MG63 (cell line): ENCODE measurements around the gene UNC13A. TPM values are rescaled to one million over a fixed set of nuclear protein-coding genes. Genes with fewer than 3 reads are reported as not detected.

Experiments
- DNase-seq: peaks from one replicate; pipeline ENCODE4 v3.0.0-alpha.2; 2020
- H3K27me3 ChIP-seq: fragments of 250-450 bp; sonication (Bioruptor Pico); 2 replicates; pipeline ENCODE4 v1.5.1; 2020; ENCODE audit warnings: mild to moderate bottlenecking, moderate library complexity
- H3K36me3 ChIP-seq: fragments of 250-450 bp; sonication (Bioruptor Pico); 2 replicates; pipeline ENCODE4 v1.5.1; 2020; ENCODE audit warnings: mild to moderate bottlenecking, moderate library complexity
- H3K4me3 ChIP-seq: fragments of 250-450 bp; sonication (Bioruptor Pico); 2 replicates; pipeline ENCODE4 v1.5.1; 2020; ENCODE audit warnings: mild to moderate bottlenecking, moderate library complexity
- H3K9me3 ChIP-seq: fragments of 250-450 bp; sonication (Bioruptor Pico); 2 replicates; pipeline ENCODE4 v1.5.1; 2020; ENCODE audit warnings: mild to moderate bottlenecking, moderate library complexity
- total RNA-seq: library from RNA; depleted of rRNA; stranded (reverse); fragments of >200 nt; shearing (Covaris generic); gene quantifications from 2 replicates; pipeline ENCODE4 v1.2.3, GENCODE V29; 2014; ENCODE audit warnings: low replicate concordance

The UNC13A gene
- total RNA-seq, 1 experiment from 2014 or later = 0.10 TPM

DNA sequence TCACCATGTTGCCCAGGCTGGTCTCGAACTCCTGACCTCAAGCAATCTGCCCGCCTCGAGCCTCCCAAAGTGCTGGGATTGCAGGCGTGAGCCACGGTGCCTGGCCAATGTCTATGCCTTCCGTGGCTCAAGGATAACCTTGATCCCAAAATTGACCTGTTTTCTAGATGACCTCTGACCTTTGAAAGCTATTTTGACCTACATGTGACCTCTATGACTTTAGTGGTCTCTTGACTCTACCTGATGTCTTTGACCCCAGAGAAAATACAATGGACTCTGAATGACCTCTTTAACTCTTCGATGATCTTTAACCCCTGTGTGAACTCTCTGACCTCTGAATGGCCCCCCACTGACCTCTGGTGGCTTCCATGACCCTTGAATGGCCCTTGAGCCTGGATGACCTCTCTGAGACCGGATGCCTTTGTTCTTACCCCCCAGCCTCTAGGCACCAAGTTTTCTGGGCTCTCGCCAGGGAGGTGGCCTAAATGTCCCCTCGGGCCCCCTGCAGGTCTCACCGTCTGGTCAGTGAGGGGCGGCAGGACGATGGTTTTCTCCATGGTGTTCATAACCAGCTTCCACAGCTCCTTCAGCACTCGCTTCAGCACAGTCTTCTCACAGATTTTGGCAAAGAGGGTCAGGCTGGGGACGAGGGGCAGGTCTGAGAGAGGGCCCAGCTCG is 63.7 kb downstream of the UNC13A start:
- no peak for DNase-seq
- Histone ChIP-seq H3K9me3 (peaks cover 14% of the 10 kb centered on the region; the same call in 1 of the 2 replicates), H3K4me3 (no peak overlapping the region), H3K27me3 (peaks cover 10% of the 10 kb centered on the region; the same call in 1 of the 2 replicates), H3K36me3 (no peaks in the 10 kb centered on the region)

DNA sequence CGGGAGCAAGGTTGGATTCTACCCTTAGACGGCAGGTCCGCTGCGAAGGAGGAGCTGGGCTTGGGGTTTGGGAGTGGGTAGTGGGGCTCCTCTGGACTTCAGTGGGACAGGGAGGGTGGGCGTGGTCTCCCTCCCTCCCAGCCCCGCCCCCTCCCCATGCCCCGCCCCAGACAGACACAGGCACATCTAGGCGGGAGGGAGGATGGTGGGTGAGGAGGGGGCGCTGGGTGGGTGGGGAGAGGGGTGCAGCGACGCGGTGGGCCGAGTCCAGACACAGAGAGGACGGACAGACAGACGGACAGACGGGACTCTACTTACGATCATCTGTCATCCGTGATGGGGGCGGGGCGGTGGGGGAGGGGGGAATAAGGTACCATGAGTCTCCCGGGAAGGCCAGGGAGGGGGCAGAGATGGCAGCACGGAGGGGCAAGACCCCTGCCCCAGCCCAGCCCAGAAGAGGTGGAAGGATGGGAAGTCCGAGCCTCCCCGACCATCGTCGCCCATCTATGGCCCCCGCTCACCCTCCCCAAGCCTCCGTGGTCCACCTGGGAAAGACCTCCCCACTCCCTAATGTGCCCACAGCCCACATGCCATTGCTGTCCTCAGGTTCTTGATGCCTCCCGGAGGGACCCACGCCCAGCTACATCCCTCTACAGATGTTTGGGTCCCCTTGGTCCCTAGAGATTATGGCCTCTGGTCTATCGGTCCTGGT is 64.8 kb downstream of the UNC13A start:
- Histone ChIP-seq H3K9me3 (peaks cover 14% of the 10 kb centered on the region; the same call in 1 of the 2 replicates), H3K4me3 (no peak overlapping the region), H3K27me3 (peaks cover 12% of the 10 kb centered on the region; the same call in 1 of the 2 replicates), H3K36me3 (no peaks in the 10 kb centered on the region)
- no peak for DNase-seq

DNA sequence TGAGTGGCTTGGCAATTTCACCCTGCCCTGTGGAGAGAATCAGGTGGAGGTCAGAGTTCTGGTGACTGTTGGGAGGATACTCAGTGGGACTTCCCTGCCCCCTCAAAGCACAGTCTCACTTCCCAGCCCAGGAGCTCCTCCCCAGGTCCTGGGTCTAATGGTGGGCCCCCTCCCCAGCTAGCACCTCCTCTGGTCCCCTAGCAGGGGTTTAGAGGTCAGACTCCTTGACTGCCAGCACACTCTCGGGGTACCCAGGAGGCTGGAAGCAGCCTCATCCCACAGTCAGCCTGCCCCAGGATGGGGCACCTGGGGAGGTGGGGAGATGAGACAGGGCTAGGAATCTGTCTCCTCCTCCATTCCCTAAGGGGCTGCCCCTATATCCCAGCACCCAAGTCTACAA is 67.5 kb downstream of the UNC13A start:
- Histone ChIP-seq H3K36me3 (no peaks in the 10 kb centered on the region), H3K9me3 (peaks cover 14% of the 10 kb centered on the region; the same call in 1 of the 2 replicates), H3K27me3 (peaks cover 17% of the 10 kb centered on the region; the same call in 1 of the 2 replicates), H3K4me3 (no peak overlapping the region)
- DNase-seq = no peak

DNA sequence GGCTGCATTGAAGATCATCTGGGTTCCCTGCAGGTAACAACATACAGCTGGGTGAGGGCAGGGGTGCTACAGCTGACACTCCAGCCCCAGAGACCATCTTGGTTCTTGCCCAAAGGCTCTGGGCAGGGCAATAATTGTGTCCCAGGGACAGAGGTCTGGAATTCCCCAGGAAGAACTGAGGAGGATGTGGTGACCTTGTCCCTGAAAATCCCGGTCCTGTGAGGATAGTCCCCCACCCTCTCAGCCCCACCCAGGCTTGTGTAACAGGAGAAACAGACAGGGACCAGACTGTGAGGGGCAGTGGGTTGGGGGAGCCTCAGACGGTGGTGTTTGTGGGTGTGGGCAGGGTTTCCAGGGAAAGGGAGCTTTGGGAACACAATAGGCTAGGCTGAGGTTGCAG is 69.2 kb downstream of the UNC13A start:
- H3K4me3 ChIP-seq = no peak overlapping the region
- peaks cover 17% of the 10 kb centered on the region; the same call in 1 of the 2 replicates for H3K27me3 ChIP-seq
- H3K9me3 ChIP-seq = peaks cover 14% of the 10 kb centered on the region; the same call in 1 of the 2 replicates
- H3K36me3 ChIP-seq = no peaks in the 10 kb centered on the region
- DNase-seq = no peak

DNA sequence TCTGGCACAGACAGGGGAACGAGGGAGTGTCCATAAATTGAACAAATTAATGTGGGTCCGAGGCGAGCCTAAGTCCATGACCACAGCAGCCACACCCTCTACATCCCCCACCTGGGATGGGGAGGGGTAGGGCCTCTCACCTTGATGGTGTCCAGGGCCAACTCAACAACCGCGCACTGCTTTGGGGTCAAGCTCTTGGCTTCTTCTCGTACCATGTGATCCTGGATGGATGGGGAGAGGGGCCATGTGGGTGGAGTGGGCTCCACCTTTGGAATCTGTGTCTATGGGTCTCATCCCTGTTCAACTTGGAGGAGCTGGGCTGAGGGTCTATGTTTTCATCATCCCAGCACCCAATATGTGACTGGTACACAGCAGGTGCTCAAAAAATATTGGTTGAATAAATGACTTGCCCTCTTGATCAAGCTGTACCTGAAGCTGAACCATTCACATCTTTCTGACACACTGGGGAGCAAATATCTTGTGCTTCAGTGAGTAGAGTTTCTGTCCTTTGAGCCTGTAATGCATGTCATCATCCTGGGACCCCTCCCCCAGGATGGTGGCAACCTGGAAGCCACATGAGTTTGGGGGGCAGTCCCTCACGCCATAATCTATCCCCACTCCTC is 69.8 kb downstream of the UNC13A start:
- no peak for DNase-seq
- Histone ChIP-seq H3K27me3 (peaks cover 17% of the 10 kb centered on the region; the same call in 1 of the 2 replicates), H3K4me3 (no peak overlapping the region), H3K36me3 (no peaks in the 10 kb centered on the region), H3K9me3 (peaks cover 14% of the 10 kb centered on the region; the same call in 1 of the 2 replicates)

DNA sequence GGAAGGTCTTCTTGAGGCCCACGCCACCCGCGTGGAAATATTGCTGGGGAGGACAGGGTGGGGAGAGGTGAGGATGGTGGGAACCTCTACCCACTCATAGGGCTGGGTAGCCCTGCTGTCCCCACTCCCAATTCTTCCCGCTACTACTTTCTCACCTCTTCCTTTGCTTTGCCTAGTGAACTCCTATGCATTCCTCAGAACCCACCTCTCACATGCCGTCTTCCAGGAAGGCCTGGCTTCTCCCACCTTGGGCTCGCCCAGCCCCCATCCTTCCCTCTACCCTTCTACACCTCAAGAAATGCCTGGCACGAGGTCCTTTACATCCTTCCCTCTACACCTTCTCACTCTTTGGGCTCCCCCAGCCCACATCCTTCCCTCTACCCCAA is 70.4 kb downstream of the UNC13A start:
- H3K27me3 ChIP-seq = peaks cover 17% of the 10 kb centered on the region; the same call in 1 of the 2 replicates
- H3K9me3 ChIP-seq = peaks cover 14% of the 10 kb centered on the region; the same call in 1 of the 2 replicates
- H3K4me3 ChIP-seq = no peak overlapping the region
- H3K36me3 ChIP-seq = no peaks in the 10 kb centered on the region
- DNase-seq = no peak

DNA sequence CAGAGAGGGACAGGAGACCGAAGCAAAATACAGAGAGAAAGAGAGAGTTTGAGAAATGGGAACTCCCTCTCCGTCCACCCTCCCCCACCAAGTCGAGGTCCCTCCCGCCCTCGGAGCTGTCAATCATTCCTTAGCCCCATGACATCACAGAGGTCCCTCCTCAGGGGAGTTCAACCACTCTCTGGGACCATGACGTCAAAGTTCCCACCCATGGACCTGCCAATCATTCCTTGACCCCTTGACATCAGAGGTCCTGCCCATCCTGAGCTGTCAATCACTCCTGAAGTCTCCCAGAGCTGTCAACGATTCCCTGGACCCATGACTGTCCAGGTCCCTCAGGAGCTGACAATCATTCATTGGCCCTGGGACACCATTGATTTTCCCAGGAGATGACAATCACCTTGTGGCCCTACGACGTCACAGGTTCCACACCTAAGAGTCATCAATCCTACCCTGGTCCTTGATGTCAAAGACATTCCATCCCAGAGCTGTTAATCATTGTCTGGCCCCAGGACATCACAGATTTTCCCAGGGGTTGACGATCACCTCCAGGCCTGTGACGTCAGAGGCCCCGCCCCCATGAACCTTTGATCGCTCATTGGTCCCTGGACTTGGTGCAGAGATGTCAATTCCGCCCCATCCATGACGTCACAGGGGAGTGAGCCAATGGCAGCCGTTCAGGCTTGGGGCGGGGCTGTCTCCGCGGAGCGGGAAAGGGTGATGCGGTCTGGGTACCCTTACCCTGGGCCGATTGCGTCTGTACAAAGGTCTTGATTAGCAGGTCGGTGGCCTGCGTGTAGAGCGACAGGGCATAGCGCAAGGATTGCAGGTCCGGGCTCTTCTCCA is 71.0 kb downstream of the UNC13A start:
- H3K27me3 ChIP-seq = peaks cover 20% of the 10 kb centered on the region; the same call in 1 of the 2 replicates
- no peak overlapping the region for H3K4me3 ChIP-seq
- peaks cover 10% of the 10 kb centered on the region; the same call in 1 of the 2 replicates for H3K9me3 ChIP-seq
- peak; percentile 16 for DNase-seq
- no peaks in the 10 kb centered on the region for H3K36me3 ChIP-seq

DNA sequence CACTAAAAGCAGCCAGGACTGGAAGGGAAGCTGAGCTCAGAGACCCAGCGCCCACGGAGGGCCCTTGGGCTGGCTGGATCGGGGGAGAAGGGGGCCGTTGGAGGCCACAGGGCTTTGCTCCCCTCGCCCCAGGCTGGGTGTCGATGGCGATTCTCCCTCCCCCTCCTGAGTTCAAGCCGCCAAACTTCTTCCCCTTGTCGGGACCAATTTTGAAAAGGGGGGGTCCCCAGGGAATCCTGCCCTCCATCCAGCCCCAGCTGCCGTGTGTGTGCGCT is 71.5 kb downstream of the UNC13A start:
- Histone ChIP-seq H3K4me3 (no peak overlapping the region), H3K9me3 (peaks cover 4% of the 10 kb centered on the region; the same call in 1 of the 2 replicates), H3K27me3 (peaks cover 20% of the 10 kb centered on the region; the same call in 1 of the 2 replicates), H3K36me3 (no peaks in the 10 kb centered on the region)
- no peak for DNase-seq

DNA sequence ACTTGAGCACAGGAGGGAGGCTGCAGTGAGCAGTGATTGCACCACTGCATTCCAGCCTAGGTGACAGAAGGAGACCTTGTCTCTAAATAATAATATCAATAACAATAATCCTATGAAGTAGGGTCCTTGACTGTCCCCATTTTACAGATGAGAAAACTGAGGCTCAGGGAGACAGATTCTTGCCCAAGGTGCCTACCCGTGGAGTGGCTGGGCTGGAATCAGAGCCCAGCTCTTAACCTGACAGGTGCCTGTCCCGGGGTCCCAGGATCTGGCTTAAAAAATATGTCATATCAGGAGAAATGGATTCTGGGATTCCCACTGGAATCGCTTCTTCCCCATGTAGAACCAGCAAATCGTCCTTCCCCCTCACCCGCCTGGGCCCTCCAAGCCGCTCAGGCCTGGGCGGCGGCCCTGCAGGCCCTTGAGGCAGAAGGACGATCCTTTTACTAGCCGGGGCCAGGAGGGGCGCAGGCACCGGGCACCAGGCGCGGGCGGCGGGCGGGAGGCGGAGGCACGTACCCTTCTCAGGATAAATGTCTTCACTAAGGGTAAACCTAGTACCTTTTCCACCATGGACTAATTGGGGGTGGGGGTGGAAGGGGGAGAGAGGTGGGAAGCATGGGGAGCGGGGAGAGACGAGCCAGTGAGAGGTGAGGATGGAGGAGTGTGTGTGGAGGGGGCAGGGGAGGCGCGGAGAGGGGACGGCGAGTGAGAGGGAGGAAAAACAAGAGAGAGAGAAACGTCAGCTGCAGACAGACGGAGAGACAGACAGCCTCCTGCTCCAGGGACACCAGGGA is 72.1 kb downstream of the UNC13A start:
- Histone ChIP-seq H3K27me3 (peaks cover 20% of the 10 kb centered on the region; the same call in 1 of the 2 replicates), H3K9me3 (no peaks in the 10 kb centered on the region), H3K4me3 (no peak overlapping the region), H3K36me3 (no peaks in the 10 kb centered on the region)
- no peak for DNase-seq

DNA sequence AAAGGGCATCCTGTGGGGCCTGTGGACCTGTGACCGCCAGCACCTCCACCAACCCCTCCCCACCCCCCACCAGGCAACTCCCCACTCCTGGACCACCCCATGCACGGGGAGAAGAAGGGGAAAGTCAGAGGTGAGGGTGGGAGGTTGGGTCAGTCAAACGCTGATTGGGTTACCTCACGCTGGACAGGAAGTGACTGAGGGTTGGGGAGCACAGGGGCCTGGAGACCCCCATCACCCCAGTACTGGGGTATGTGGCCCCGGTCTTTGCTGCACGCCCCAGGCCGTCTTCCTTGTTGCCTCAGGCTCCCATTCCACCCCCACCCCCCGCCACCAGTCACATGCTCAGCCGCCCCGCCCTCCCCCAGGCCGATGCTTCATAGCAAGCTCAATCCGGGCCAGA is 73.7 kb downstream of the UNC13A start:
- DNase-seq = no peak
- Histone ChIP-seq H3K36me3 (no peaks in the 10 kb centered on the region), H3K27me3 (peaks cover 18% of the 10 kb centered on the region; the same call in 1 of the 2 replicates), H3K9me3 (no peaks in the 10 kb centered on the region), H3K4me3 (no peak overlapping the region)

DNA sequence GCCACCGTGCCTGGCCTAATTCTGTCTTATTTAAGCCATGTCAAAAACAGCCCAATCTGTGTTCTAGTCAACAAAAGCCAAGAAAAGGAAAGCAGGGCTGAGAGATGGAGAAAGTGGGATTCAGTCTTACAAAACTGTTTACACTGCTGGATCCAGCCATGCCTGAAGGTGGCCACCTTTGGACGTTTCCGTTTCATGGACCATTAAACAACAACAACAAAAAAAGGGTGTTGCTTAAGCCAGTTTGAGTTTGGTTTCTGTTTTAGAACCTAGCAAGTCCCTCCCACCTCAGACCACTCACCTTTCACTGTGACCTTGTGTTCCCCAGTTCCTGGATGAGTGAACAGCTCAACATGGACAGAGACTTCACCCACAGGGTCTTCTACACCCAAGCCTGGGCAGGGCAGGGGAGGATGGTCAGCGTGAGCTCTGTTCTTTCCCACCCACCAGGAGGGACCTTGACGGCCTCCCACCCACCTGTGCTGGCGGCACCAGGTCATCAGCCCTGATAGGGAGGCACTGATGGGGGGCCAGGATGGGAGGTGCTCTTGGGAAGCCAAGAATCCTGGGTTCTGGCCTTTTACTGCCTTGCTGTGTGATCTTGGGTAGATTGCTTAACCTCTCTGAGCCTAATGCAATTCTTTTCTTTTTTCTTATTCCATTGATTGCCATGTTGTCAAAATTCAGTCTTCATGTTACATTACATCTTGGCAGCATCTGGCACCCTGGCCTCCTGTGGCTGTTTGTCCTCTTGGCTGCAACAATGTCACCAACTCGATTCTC is 76.5 kb downstream of the UNC13A start:
- no peaks in the 10 kb centered on the region for H3K36me3 ChIP-seq
- no peak overlapping the region for H3K4me3 ChIP-seq
- DNase-seq = no peak
- no peaks in the 10 kb centered on the region for H3K9me3 ChIP-seq
- H3K27me3 ChIP-seq = peaks cover 4% of the 10 kb centered on the region; the same call in 1 of the 2 replicates

DNA sequence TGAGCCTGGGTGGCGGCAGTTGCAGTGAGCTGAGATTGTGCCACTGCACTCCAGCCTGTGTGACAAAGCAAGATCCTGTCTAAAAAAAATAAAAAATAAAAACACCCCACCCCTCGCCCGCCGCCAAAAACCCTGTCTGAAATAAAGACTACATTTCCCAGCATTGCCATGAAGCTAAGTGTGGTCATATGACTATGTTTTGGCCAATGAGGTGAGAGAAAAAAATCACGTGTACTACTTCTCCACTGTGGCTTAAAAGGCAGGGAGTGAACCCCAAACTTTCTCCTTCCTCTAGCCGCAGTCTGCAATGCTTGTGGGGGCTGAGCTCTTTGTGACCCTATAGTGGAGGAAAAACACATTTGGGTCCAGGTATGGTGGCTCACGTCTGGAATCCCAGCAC is 77.8 kb downstream of the UNC13A start:
- no peaks in the 10 kb centered on the region for H3K36me3 ChIP-seq
- peaks cover 6% of the 10 kb centered on the region for H3K27me3 ChIP-seq
- DNase-seq = no peak
- H3K4me3 ChIP-seq = no peak overlapping the region
- no peaks in the 10 kb centered on the region for H3K9me3 ChIP-seq

DNA sequence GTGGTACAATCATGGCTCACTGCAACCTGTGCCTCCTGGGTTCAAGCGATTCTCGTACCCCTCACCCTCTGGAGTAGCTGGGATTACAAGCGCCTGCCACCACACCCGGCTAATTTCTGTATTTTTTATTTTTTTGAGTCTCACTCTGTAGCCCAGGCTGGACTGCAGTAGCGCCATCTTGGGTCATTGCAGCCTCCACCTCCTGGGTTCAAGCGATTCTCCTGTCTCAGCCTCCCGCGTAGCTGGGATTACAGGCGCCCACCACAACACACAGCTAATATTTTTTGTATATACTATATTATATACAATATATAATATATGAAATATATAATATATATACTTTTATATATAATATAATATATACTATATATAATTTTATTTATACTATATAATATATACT is 80.2 kb downstream of the UNC13A start:
- H3K9me3 ChIP-seq = no peaks in the 10 kb centered on the region
- no peak overlapping the region for H3K4me3 ChIP-seq
- DNase-seq = no peak
- peaks cover 18% of the 10 kb centered on the region for H3K27me3 ChIP-seq
- H3K36me3 ChIP-seq = no peaks in the 10 kb centered on the region

DNA sequence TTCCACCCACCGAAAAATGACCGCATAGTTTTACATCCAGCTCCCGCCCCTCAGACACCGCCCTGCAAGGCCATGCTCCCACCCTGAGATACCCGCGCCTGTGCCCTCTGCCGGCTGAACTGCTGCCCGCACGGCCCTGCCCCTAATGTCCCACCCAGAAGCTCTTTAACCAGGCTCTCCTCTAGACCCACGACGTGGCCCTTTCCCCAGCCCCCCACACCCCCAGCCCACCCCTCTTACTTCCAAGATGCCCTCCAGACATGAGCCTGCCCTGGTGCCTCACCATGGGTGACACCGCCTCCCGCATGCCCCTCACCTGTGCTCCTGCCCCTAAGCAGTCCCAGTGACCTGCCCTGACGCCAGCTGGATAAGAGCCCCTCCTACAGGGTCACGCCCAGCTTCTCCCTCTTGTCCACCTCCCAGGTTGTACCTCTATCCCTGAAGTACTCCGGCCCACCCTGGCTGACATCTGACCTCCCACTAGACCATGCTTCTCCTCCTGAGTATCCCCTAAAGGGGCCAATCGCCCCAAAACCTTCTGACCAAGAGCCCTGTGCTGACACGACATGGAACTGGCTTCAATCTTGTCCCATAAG is 81.5 kb downstream of the UNC13A start:
- H3K36me3 ChIP-seq = no peaks in the 10 kb centered on the region

More for the DNA sequence above, 81.5 kb downstream of the UNC13A start:
- Histone ChIP-seq H3K27me3 (peaks cover 26% of the 10 kb centered on the region), H3K9me3 (no peaks in the 10 kb centered on the region), H3K4me3 (peak overlapping the region; percentile 46)
- no peak for DNase-seq
